Endodermal cell (in vitro differentiated cells): ENCODE results near the gene LARP7. TPM values are rescaled to one million over a fixed set of nuclear protein-coding genes. Genes with fewer than 3 reads are reported as not detected.
A peak's percentile ranks its signal among the peaks of the same experiment; 100 is the strongest.

Experiments
- DNase-seq: peaks from one replicate; pipeline ENCODE4 v3.0.0-alpha.2; 2017
- H3K27ac ChIP-seq: 2 replicates; pipeline ENCODE4 v1.5.1; 2013; ENCODE audit warnings: mild to moderate bottlenecking, low read depth, low read length, moderate library complexity
- H3K27me3 ChIP-seq: 2 replicates; pipeline ENCODE4 v1.6.1; 2013; ENCODE audit warnings: mild to moderate bottlenecking, low read length, moderate library complexity; ENCODE audit not compliant: insufficient read depth, control insufficient read depth, poor library complexity, severe bottlenecking
- H3K36me3 ChIP-seq: 2 replicates; pipeline ENCODE4 v1.7.0; 2013; ENCODE audit warnings: mild to moderate bottlenecking, low read length, moderate library complexity; ENCODE audit not compliant: control insufficient read depth, insufficient read depth
- H3K4me1 ChIP-seq: one replicate; pipeline ENCODE4 v1.7.0; 2013; ENCODE audit warnings: low read length; ENCODE audit not compliant: control insufficient read depth, insufficient read depth
- H3K4me3 ChIP-seq: 2 replicates; pipeline ENCODE4 v1.5.1; 2013; ENCODE audit warnings: mild to moderate bottlenecking, low read length, moderate library complexity
- H3K9ac ChIP-seq: 2 replicates; pipeline ENCODE4 v1.6.1; 2013; ENCODE audit warnings: mild to moderate bottlenecking, low read length, moderate library complexity; ENCODE audit not compliant: poor library complexity, severe bottlenecking; ENCODE audit errors: extremely low read depth
- H3K9me3 ChIP-seq: 2 replicates; pipeline ENCODE4 v1.6.1; 2013; ENCODE audit warnings: mild to moderate bottlenecking, low read length, moderate library complexity; ENCODE audit not compliant: control insufficient read depth
- H3K27ac Mint-ChIP-seq: 2 replicates; pipeline ENCODE4 v1.8.0; 2020; ENCODE audit warnings: mixed read lengths
- H3K27me3 Mint-ChIP-seq: 2 replicates; pipeline ENCODE4 v1.8.0; 2021; ENCODE audit warnings: mild to moderate bottlenecking, mixed read lengths; ENCODE audit not compliant: insufficient read depth
- H3K36me3 Mint-ChIP-seq: 2 replicates; pipeline ENCODE4 v1.8.0; 2020; ENCODE audit warnings: low read depth, mixed read lengths
- H3K4me1 Mint-ChIP-seq: 2 replicates; pipeline ENCODE4 v1.8.0; 2020; ENCODE audit warnings: mixed read lengths
- H3K4me3 Mint-ChIP-seq: 2 replicates; pipeline ENCODE4 v1.8.0; 2020; ENCODE audit warnings: mild to moderate bottlenecking, moderate library complexity, mixed read lengths
- H3K9me3 Mint-ChIP-seq: 2 replicates; pipeline ENCODE4 v1.8.0; 2020; ENCODE audit warnings: mild to moderate bottlenecking, mixed read lengths
- WGBS, 2 experiments: methylation state at CpG; one replicate each; pipeline versions ENCODE4 v1.1.5 to v1.1.7; 2013; ENCODE audit warnings: missing lambda C conversion rate in 2 of 2, mixed read lengths in 1 of 2; ENCODE audit not compliant: insufficient coverage in 1 of 2, insufficient read length in 1 of 2; 5-methylcytosine and 5-hydroxymethylcytosine counted together
- total RNA-seq, 2 donors: library from RNA; stranded (reverse); fragmentation: NEBNext Ultra II Directional in 1 of 2; extraction: Animal tissue kit (Norgen Biotek cat#: 25700) in 1 of 2; gene quantifications; 2 replicates in 1 of 2; 3 replicates in 1 of 2; pipeline ENCODE4 v1.2.1, GENCODE V29; 2021
- TF ChIP-seq, protein P1 (sequence below): fragments of 200-600 bp; sonication (generic); conservative IDR thresholded peaks from 2 replicates; pipeline ENCODE4 v1.5.0; 2021; ENCODE audit warnings: antibody characterized with exemption, mild to moderate bottlenecking

The LARP7 gene
- total RNA-seq, 2 donors from 2014 or later = 36.1 to 52.0 TPM

DNA sequence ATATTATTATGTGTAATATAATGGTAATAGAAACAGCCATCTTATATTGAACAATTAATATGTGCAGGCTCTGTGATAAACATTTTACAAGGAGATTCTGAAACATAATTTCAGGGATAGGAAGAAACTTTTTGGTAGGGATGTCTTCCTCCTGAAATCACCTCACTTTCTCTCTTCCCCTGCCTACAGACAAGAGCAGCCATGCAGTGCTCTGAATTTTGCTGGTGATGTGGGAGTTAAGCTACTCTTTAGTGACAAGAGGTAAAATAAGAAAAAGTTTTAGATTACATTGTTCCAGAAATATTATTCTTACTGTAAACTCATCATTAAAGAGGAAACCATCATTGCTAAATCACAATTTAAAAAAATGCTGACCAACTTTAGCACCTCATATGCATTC lies 36.1 kb downstream of the LARP7 start:
- Mint-ChIP-seq H3K27ac (no peak overlapping the region), H3K36me3 (no peaks in the 10 kb centered on the region), H3K4me1 (peaks cover 36% of the 10 kb centered on the region), H3K4me3 (no peak overlapping the region), H3K9me3 (no peaks in the 10 kb centered on the region), H3K27me3 (no peaks in the 10 kb centered on the region)
- no peak overlapping the region for H3K4me3 ChIP-seq
- no peak overlapping the region for H3K27ac ChIP-seq
- DNase-seq = no peak
- no peaks in the 10 kb centered on the region for H3K36me3 ChIP-seq
- H3K9me3 ChIP-seq = no peaks in the 10 kb centered on the region
- H3K27me3 ChIP-seq = no peaks in the 10 kb centered on the region
- H3K9ac ChIP-seq = no peak overlapping the region
- H3K4me1 ChIP-seq = peaks cover 9% of the 10 kb centered on the region
- TF ChIP-seq, protein P1, sequence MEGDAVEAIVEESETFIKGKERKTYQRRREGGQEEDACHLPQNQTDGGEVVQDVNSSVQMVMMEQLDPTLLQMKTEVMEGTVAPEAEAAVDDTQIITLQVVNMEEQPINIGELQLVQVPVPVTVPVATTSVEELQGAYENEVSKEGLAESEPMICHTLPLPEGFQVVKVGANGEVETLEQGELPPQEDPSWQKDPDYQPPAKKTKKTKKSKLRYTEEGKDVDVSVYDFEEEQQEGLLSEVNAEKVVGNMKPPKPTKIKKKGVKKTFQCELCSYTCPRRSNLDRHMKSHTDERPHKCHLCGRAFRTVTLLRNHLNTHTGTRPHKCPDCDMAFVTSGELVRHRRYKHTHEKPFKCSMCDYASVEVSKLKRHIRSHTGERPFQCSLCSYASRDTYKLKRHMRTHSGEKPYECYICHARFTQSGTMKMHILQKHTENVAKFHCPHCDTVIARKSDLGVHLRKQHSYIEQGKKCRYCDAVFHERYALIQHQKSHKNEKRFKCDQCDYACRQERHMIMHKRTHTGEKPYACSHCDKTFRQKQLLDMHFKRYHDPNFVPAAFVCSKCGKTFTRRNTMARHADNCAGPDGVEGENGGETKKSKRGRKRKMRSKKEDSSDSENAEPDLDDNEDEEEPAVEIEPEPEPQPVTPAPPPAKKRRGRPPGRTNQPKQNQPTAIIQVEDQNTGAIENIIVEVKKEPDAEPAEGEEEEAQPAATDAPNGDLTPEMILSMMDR = no peak

DNA sequence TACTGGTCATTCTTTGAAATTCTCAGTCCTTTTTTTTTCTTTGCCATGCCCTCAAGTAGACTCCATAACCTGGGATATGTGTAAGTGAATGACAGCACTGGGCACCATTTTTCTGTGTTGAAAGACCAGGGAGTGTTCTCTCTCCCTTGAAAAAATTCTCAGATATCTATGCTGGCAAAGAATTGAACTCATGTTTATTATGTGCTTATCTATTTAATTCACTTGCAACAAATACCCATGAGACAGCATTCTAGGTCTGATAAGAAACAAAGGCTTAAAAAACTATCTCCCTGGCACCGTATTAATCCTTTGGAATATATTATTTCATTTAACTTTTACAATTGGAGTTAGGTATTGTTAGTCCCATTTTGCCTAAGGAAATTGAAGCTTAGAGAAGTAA lies 36.7 kb downstream of the LARP7 start:
- Mint-ChIP-seq H3K4me3 (no peak overlapping the region), H3K27me3 (no peaks in the 10 kb centered on the region), H3K4me1 (peaks cover 34% of the 10 kb centered on the region), H3K27ac (peak overlapping the region; percentile 24), H3K9me3 (no peaks in the 10 kb centered on the region), H3K36me3 (no peaks in the 10 kb centered on the region)
- H3K9me3 ChIP-seq = no peaks in the 10 kb centered on the region
- H3K4me3 ChIP-seq = no peak overlapping the region
- peaks cover 9% of the 10 kb centered on the region for H3K4me1 ChIP-seq
- no peak overlapping the region for H3K9ac ChIP-seq
- no peaks in the 10 kb centered on the region for H3K36me3 ChIP-seq
- TF ChIP-seq, protein P1 = no peak
- WGBS, 2 experiments = 80% methylated on average over 1 of the region's 1 CpG; no CpG with 5 or more reads in 1 of the 2 experiments
- no peak overlapping the region for H3K27ac ChIP-seq
- H3K27me3 ChIP-seq = no peaks in the 10 kb centered on the region
- DNase-seq = no peak

DNA sequence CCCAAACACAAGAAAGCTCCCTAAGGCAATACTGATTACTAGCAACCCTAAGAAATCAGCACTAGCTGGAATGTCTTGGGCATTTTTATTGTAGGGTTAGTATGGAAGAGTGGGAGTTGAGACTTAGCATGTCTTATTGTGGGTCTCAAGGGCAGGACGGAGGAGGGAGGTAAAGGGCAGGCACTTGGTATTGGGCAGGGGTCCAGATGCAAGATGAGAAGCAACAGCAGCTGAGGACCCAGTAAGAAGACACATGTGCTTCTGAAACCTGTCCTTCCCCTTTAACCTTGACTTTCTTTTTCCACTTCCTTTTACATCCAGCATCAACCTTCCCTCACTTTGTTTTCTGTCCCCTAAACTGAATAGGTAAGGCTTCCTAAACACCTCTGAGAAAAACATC lies 37.4 kb downstream of the LARP7 start:
- Histone ChIP-seq H3K9me3 (no peaks in the 10 kb centered on the region), H3K4me3 (no peak overlapping the region), H3K9ac (no peak overlapping the region), H3K27ac (no peak overlapping the region), H3K36me3 (no peaks in the 10 kb centered on the region), H3K27me3 (no peaks in the 10 kb centered on the region), H3K4me1 (peaks cover 9% of the 10 kb centered on the region)
- TF ChIP-seq, protein P1 = no peak
- no peak overlapping the region for H3K4me3 Mint-ChIP-seq
- no peaks in the 10 kb centered on the region for H3K9me3 Mint-ChIP-seq
- H3K36me3 Mint-ChIP-seq = no peaks in the 10 kb centered on the region
- peaks cover 33% of the 10 kb centered on the region for H3K4me1 Mint-ChIP-seq
- H3K27ac Mint-ChIP-seq = peak overlapping the region; percentile 24
- DNase-seq = no peak
- no peaks in the 10 kb centered on the region for H3K27me3 Mint-ChIP-seq
- WGBS, 2 experiments = 96 to 100% methylated on average over 1 of the region's 1 CpG
